Left cardiac atrium (tissue), 4 donors: ENCODE measurements around the gene VWA5B1. TPM values are rescaled to one million over a fixed set of nuclear protein-coding genes. Genes with fewer than 3 reads are reported as not detected.

ENCODE experiments used
- ATAC-seq, 2 donors: fragments of 200-7000 bp; cut with Tn5 transposase; one replicate each; pipeline ENCODE4 v1.9.1; 2020; ENCODE audit warnings: mild to moderate bottlenecking in 2 of 2, moderate library complexity in 2 of 2
- DNase-seq: peaks from one replicate; pipeline ENCODE4 v3.0.0-alpha.2; 2020
- intact Hi-C, 2 donors: fragments of 100-400 bp; cut with DNase I; formaldehyde crosslinking; loops; one replicate each; pipeline versions ENCODE4 v1.14.1 to v1.15.1; 2022 to 2023
- total RNA-seq, 2 donors: library from RNA; stranded (reverse); fragmentation: NEBNext Ultra II Directional; extraction: Animal tissue kit (Norgen Biotek cat#: 25700); gene quantifications; one replicate each; pipeline ENCODE4 v1.2.1, GENCODE V29; 2021
- donor health status: DM: no; HTN: yes; CAD: no.
- donor health status: DM: no; HTN: yes; CAD: no; lungs with severe emphysema.
- donor health status: DM: yes; HTN: yes; CAD: no.
- donor health status: Dilated cardiomyopathy.

VWA5B1 gene
- total RNA-seq, 2 donors from 2014 or later = 0.06 to 0.16 TPM

GRCh38 chr1:20318521-20318920, 27.8 kb downstream of the VWA5B1 start:
- DNase-seq = no peak
- intact Hi-C loops = no loop called here
- ATAC-seq = no peak

- ATAC-seq = no peak
- intact Hi-C loops = no loop called here
- DNase-seq = no peak
These were observed 28.3 kb downstream of the VWA5B1 start for GRCh38 chr1:20318971-20319370.

GRCh38 chr1:20319456-20320220, 29.0 kb downstream of the VWA5B1 start:
- ATAC-seq (no peak), DNase-seq (no peak)
- intact Hi-C loops = no loop called here

- intact Hi-C loops = no loop called here
- no peak for ATAC-seq
- DNase-seq = no peak
These were observed 30.0 kb downstream of the VWA5B1 start for GRCh38 chr1:20320704-20321103.

GRCh38 chr1:20321573-20321972, 30.9 kb downstream of the VWA5B1 start:
- DNase-seq (no peak), ATAC-seq (no peak)
- intact Hi-C loops = no loop called here

GRCh38 chr1:20322081-20322824, 31.6 kb downstream of the VWA5B1 start:
- intact Hi-C loops = no loop called here
- no peak for ATAC-seq
- DNase-seq = no peak

GRCh38 chr1:20322825-20323612, 32.3 kb downstream of the VWA5B1 start:
- intact Hi-C loops = no loop called here
- DNase-seq (no peak), ATAC-seq (no peak)

GRCh38 chr1:20323613-20323920, 32.9 kb downstream of the VWA5B1 start:
- DNase-seq (no peak), ATAC-seq (no peak)
- intact Hi-C loops = no loop called here

GRCh38 chr1:20324704-20325406, 34.2 kb downstream of the VWA5B1 start:
- DNase-seq = no peak
- intact Hi-C loops = no loop called here
- no peak for ATAC-seq

- ATAC-seq (no peak), DNase-seq (no peak)
- intact Hi-C loops = no loop called here
These were observed 34.8 kb downstream of the VWA5B1 start for GRCh38 chr1:20325407-20325843.

GRCh38 chr1:20325844-20326420, 35.3 kb downstream of the VWA5B1 start:
- DNase-seq (no peak), ATAC-seq (peak in 1 of 2 donors; percentile 43)
- intact Hi-C loops = no loop called here

- intact Hi-C loops = no loop called here
- DNase-seq = no peak
- ATAC-seq = no peak
These were observed 36.8 kb downstream of the VWA5B1 start for GRCh38 chr1:20327467-20327866.

- ATAC-seq (no peak), DNase-seq (no peak)
- intact Hi-C loops = no loop called here
These were observed 37.5 kb downstream of the VWA5B1 start for GRCh38 chr1:20328201-20328600.

GRCh38 chr1:20329793-20330542, 39.3 kb downstream of the VWA5B1 start:
- intact Hi-C loops = no loop called here
- no peak for DNase-seq
- ATAC-seq = no peak

- intact Hi-C loops = no loop called here
- DNase-seq (no peak), ATAC-seq (no peak)
These were observed 43.4 kb downstream of the VWA5B1 start for GRCh38 chr1:20334103-20334502.

- no peak for ATAC-seq
- no peak for DNase-seq
- intact Hi-C loops = no loop called here
These were observed 45.5 kb downstream of the VWA5B1 start for GRCh38 chr1:20336105-20336605.

- no peak for DNase-seq
- ATAC-seq = no peak
- intact Hi-C loops = no loop called here
These were observed 46.9 kb downstream of the VWA5B1 start for GRCh38 chr1:20337581-20337980.

- intact Hi-C loops = no loop called here
- no peak for ATAC-seq
- DNase-seq = no peak
These were observed 49.3 kb downstream of the VWA5B1 start for GRCh38 chr1:20339811-20340457.
